Pancreas (tissue), 10 donors: ENCODE measurements around the gene ATP11C. TPM values are rescaled to one million over a fixed set of nuclear protein-coding genes. Genes with fewer than 3 reads are reported as not detected.

Experiments
- ATAC-seq, 4 donors: fragments of 200-7000 bp; cut with Tn5 transposase; one replicate each; pipeline versions ENCODE4 v1.8.0 to v1.9.1; 2020; ENCODE audit warnings: mild to moderate bottlenecking in 4 of 4, moderate library complexity in 4 of 4
- DNase-seq, 6 donors: peaks; one replicate each; pipeline ENCODE4 v3.0.0-alpha.2; 2020
- FAIRE-seq: peaks from 2 replicates; lab custom pipeline; 2012; peaks lifted over from hg19 to GRCh38; lab: Jason Lieb, UNC
- H3K27ac ChIP-seq, 4 donors: fragments of 200-600 bp; sonication (generic); 1 replicate in 3 of 4; 2 replicates in 1 of 4; pipeline versions ENCODE4 v1.5.0 to v1.8.0; 2020
- H3K27me3 ChIP-seq, 4 donors: fragments of 200-600 bp; one replicate each; pipeline ENCODE4 v1.8.0; 2021
- H3K36me3 ChIP-seq, 3 donors: fragments of 200-600 bp; sonication (generic) in 1 of 3; one replicate each; pipeline versions ENCODE4 v1.5.0 to v1.8.0; 2020 to 2021
- H3K4me1 ChIP-seq, 3 donors: fragments of 200-600 bp; one replicate each; pipeline ENCODE4 v1.8.0; 2021
- H3K4me3 ChIP-seq, 4 donors: fragments of 200-600 bp; sonication (generic) in 2 of 4; one replicate each; pipeline versions ENCODE4 v1.5.0 to v1.8.0; 2020 to 2021
- H3K9me3 ChIP-seq, 4 donors: fragments of 200-600 bp; one replicate each; pipeline ENCODE4 v1.8.0; 2021
- CTCF ChIP-seq, 4 donors: fragments of 200-600 bp; sonication (generic) in 3 of 4; IDR thresholded peaks; one replicate each; pipeline versions ENCODE4 v1.5.0 to v1.8.0; 2021; ENCODE audit warnings: antibody characterized with exemption in 4 of 4
- WGBS, 2 donors: extraction: QIAGEN DNeasy Blood & Tissue Kit; methylation state at CpG; one replicate each; pipeline ENCODE4 v1.1.7; 2013; 5-methylcytosine and 5-hydroxymethylcytosine counted together
- intact Hi-C, 3 donors: fragments of 100-400 bp; cut with DNase I; formaldehyde crosslinking; loops; one replicate each; pipeline versions ENCODE4 v1.11.1 to v1.14.2; 2022
- polyA plus RNA-seq, 2 donors: library from polyadenylated mRNA; stranded (reverse); fragments of 200-250 nt; gene quantifications; one replicate each; pipeline ENCODE4 v1.2.3, GENCODE V29; 2013
- total RNA-seq, 6 donors: library from RNA; stranded (reverse); fragmentation: NEBNext Ultra II Directional in 4 of 6; extraction: Animal tissue kit (Norgen Biotek cat#: 25700) in 4 of 6; gene quantifications; one replicate each; pipeline versions ENCODE4 v1.2.1 to v1.2.4, GENCODE V29; 2021 to 2023
- donor health status: healthy with polysubstance abuse.
- donor health status: DM: no; HTN: no; CAD: no; lungs with moderate emphysema.
- donor health status: DM: no; HTN: no; CAD: no.
- donor health status: control.
- donor health status: control.
- donor health status: Bipolar disorder and iron deficiency.
- donor health status: DM: yes; HTN: yes; CAD: no.
- donor health status: DM: no; HTN: no; CAD: no.
- donor health status: DM: no; HTN: no; CAD: no.
- donor health status: DM: yes; HTN: yes; CAD: no.

ATP11C gene
- total and polyA plus RNA-seq, 8 donors, result 1.3 to 10.3 (median 3.6) TPM

DNA sequence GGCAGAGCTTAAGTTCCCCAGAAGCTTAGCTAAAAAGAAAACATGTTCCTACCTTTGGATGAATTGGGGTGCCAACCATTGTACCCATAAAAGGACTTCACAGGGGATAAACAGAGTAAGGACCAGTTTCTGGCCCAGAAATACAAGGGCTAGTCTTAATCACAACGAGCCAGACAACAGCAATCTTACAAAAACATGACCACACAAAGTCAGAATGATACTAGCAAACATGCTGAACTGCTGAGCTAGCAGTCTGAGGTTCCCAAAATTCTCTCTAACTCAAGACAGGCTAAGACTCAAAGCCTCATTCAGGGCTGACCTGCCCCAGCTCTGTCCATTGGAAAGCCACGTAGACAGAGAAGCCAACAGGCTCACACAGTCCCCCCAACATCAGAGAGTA lies 40.3 kb downstream of the ATP11C start:
- FAIRE-seq (no peak), ATAC-seq (no peak)
- WGBS, 2 donors, result 54 to 77% methylated on average over 2 of the region's 2 CpGs

DNA sequence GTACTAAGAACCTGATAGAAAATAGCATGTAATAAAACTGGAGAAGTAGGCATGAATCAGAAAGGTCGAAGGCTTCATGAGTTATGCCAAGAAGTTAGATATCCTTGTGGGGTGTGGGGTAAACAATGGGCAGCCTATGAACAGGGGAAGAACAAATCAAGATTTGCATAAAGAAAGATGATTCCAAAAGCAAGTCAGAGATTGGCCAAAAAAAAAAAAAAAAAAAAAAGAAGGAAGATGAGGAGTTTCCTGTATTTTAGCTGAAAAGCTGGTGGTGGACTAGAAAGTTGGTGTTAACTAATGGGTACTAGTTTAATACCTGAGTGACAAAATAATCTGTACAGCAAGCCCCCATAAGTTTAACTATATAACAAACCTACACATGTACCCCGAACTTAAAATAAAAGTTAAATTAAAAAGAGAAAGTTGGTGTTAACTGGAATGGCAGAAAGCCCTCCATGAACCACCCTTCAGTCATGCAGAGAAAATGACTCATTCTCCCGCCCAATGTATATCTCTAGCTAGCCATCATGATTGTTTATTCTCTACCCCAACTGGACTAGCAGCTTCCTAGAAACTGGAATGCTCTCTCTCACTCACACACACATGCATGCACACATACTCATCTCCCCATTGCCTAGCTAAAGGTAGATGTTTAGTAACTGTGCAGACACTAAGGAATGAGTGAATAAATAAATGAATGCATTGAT lies 41.7 kb downstream of the ATP11C start:
- 66 to 80% methylated on average over 3 of the region's 3 CpGs for WGBS, 2 donors
- no peaks in the 10 kb centered on the region for H3K27me3 ChIP-seq
- DNase-seq (no peak), FAIRE-seq (no peak), ATAC-seq (no peak)
- H3K27ac ChIP-seq, result no peak overlapping the region
- no peaks in the 10 kb centered on the region for H3K4me1 ChIP-seq
- H3K4me3 ChIP-seq, result no peak overlapping the region
- no peak for TF ChIP-seq CTCF (IDR thresholded peaks at IDR 0.05)
- intact Hi-C loops, result no loop called here
- H3K9me3 ChIP-seq, result no peaks in the 10 kb centered on the region
- no peaks in the 10 kb centered on the region for H3K36me3 ChIP-seq

More for the DNA sequence above, 40.3 kb downstream of the ATP11C start:
- no peaks in the 10 kb centered on the region for H3K36me3 ChIP-seq
- no peaks in the 10 kb centered on the region for H3K4me1 ChIP-seq
- no peak for TF ChIP-seq CTCF (IDR thresholded peaks at IDR 0.05)
- no peak for DNase-seq
- no peak overlapping the region for H3K27ac ChIP-seq
- intact Hi-C loops, result no loop called here
- H3K4me3 ChIP-seq, result no peak overlapping the region
- H3K9me3 ChIP-seq, result no peaks in the 10 kb centered on the region
- no peaks in the 10 kb centered on the region for H3K27me3 ChIP-seq

DNA sequence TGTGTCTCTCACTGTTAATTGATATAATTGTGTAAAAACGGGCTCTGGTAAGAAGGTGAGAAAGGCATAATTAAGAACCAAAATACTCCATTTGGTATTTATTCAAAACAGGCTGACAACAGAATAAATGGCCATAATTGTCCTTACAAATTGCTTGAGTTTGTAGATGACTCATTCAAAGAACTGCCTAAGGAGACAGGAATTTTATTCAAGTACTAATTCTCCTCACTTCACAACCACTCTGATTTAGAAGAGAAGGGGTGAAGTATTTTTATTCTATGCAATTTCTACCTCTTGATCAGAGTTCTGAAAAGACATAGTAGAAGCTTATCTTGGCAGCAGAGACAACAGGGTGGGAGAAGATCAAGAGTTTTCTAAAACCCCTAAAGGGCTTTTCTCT lies 43.1 kb downstream of the ATP11C start:
- DNase-seq, result no peak
- TF ChIP-seq CTCF (IDR thresholded peaks at IDR 0.05), result no peak
- H3K36me3 ChIP-seq, result no peaks in the 10 kb centered on the region
- intact Hi-C loops, result no loop called here
- no peak overlapping the region for H3K4me3 ChIP-seq
- no peak for FAIRE-seq
- WGBS, 2 donors, result 33 to 77% methylated on average over 1 of the region's 1 CpG
- no peak overlapping the region for H3K27ac ChIP-seq
- no peak for ATAC-seq
- H3K9me3 ChIP-seq, result no peaks in the 10 kb centered on the region
- H3K4me1 ChIP-seq, result no peaks in the 10 kb centered on the region
- no peaks in the 10 kb centered on the region for H3K27me3 ChIP-seq

DNA sequence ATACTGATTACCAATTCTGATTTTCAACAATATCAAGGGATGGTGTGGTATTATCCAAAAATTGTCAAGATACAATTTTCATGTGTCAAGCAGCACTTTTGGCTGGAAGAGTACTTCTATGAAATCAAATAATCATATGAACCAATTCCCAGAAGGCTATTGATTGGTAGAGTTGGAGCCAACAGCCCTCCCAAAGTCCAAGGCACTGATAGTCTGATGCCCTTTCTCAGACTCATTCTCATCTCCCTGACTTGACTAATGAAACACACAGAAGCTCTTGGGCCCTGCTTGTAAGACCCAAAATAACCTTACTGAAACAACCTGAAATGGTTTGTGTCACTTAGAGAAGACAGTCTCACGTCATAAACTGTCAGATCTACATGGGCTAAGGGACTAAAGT lies 48.9 kb downstream of the ATP11C start:
- WGBS, 2 donors, result 81 to 100% methylated on average over 1 of the region's 1 CpG
- TF ChIP-seq CTCF (IDR thresholded peaks at IDR 0.05), result no peak
- no peaks in the 10 kb centered on the region for H3K36me3 ChIP-seq
- no peak overlapping the region for H3K4me3 ChIP-seq
- H3K4me1 ChIP-seq, result no peaks in the 10 kb centered on the region
- FAIRE-seq, result no peak
- H3K27ac ChIP-seq, result no peak overlapping the region
- intact Hi-C loops, result no loop called here
- no peaks in the 10 kb centered on the region for H3K27me3 ChIP-seq
- no peak for DNase-seq
- no peak for ATAC-seq
- H3K9me3 ChIP-seq, result no peaks in the 10 kb centered on the region

DNA sequence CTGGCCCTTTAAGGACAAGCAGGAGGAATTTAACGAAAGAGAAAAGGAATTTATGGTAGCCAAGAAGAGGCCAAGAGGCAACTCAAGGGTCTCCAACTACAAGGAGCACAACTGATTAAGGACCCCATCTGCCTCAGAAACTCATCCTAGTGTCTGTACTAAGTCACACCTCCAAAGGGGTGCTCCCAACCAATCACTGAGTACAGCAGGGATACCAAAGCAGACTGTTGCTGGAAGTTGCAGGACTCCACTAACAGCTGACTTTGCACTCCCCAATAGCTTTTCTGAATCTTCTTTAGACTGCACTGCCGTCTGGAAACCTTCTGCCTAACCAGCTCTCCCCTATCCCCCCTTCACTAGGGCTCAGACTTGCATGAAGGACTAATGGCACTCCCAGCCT lies 50.6 kb downstream of the ATP11C start:
- Histone ChIP-seq H3K9me3 (no peaks in the 10 kb centered on the region), H3K36me3 (no peaks in the 10 kb centered on the region), H3K27ac (no peak overlapping the region), H3K4me3 (no peak overlapping the region), H3K27me3 (no peaks in the 10 kb centered on the region), H3K4me1 (no peaks in the 10 kb centered on the region)
- WGBS, 2 donors, result 55 to 70% methylated on average over 2 of the region's 2 CpGs
- DNase-seq (no peak), ATAC-seq (no peak), FAIRE-seq (no peak)
- no peak for TF ChIP-seq CTCF (IDR thresholded peaks at IDR 0.05)
- intact Hi-C loops, result no loop called here
